ENCODE results near the gene SLC49A4. TPM values are rescaled to one million over a fixed set of nuclear protein-coding genes. Genes with fewer than 3 reads are reported as not detected.
A peak's percentile ranks its signal among the peaks of the same experiment; 100 is the strongest.

The SLC49A4 gene
- total RNA-seq, 2 experiments from 2014 or later, result 1.4 to 2.2 TPM

DNA sequence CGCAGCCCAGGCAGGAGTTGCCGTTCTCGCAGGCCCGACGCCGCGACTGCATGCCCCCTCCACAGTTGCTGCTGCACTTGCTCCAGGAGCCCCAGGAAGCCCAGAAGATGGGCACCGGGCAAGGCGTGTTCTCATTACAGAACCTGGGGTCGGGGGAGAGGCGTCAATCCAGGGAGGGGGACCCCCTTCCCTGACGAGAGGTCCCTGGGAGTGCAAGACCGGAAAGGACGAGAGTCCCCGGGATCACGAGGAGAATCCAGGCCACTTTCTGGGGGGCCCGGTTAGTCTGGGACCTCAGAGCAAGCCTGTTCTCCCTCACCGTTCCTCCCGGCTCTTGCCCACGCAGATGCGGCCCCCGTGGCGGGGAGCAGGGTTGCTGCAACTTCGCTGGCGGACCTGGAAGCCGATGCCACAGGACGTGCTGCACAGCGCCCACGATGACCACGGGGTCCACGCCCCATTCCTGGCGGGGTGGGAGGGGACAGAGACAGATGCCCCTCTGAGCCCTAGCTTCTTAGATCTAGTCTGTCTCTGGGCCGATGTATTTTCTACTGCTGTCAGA, 118.8 kb downstream of the SLC49A4 start:
- H3K36me3 Mint-ChIP-seq (ENCODE audit: low read depth), result no peaks in the 10 kb centered on the region
- CTCF ChIA-PET, result no interaction called here
- intact Hi-C loops (cut with DNase I, micrococcal nuclease), result no loop called here
- DNase-seq (no peak), ATAC-seq (no peak)
- POLR2A ChIA-PET, result no interaction called here
- no peak overlapping the region for H3K4me3 Mint-ChIP-seq
- H3K9me3 Mint-ChIP-seq (ENCODE audit: low read depth), result no peaks in the 10 kb centered on the region
- no peak overlapping the region for H3K27ac Mint-ChIP-seq
- H3K4me1 Mint-ChIP-seq, result peaks cover 8% of the 10 kb centered on the region
- H3K27me3 Mint-ChIP-seq, result peaks cover 6% of the 10 kb centered on the region

DNA sequence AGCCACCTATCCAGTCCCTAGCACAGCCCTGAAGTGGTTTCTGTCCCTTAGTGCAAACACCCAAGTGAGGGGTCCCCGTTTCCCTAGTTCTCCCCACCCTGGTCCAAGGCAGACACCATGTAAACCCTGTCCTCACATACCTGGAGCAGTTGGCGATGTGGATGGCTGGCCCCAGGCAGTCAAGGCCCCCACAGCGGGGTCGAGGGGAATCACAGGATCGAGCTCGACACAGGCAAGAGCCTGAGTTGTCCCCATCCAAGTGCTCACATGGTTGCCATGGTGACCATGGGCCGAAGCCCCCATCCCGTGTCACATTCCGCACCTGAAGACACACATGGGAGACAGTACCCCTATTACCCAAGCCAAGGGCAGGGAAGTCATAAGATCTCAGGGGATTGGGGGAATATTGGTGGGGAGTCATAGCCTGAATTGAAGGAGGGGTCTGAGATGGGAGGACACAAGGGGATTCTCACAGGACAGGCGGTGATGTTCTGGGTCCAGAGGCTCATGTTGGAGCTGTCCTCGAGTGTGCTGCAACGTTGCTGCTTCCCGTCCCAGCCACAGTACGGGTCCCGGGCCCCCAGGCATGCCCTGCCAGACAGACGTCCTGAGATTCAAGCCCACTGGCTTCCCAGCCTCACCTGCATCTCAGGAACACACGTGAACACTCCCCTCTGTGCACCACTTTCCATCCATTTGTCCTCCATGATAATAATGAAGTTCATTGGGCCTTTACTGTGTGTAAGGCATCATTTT, 120.6 kb downstream of the SLC49A4 start:
- no peak for ATAC-seq
- Mint-ChIP-seq H3K36me3 (ENCODE audit: low read depth) (no peaks in the 10 kb centered on the region), H3K27ac (no peak overlapping the region), H3K27me3 (peaks cover 10% of the 10 kb centered on the region), H3K4me1 (peaks cover 8% of the 10 kb centered on the region), H3K4me3 (no peak overlapping the region), H3K9me3 (ENCODE audit: low read depth) (no peaks in the 10 kb centered on the region)
- POLR2A ChIA-PET, result no interaction called here
- CTCF ChIA-PET, result interaction anchor here (0.5 to 2.0 kb wide), 3 partner anchors 14 to 101 kb away, joined by 4 to 6 read pairs (median 4); no protein-coding TSS in a partner anchor
- no peak for DNase-seq
- intact Hi-C loops (cut with DNase I, micrococcal nuclease), result no loop called here

DNA sequence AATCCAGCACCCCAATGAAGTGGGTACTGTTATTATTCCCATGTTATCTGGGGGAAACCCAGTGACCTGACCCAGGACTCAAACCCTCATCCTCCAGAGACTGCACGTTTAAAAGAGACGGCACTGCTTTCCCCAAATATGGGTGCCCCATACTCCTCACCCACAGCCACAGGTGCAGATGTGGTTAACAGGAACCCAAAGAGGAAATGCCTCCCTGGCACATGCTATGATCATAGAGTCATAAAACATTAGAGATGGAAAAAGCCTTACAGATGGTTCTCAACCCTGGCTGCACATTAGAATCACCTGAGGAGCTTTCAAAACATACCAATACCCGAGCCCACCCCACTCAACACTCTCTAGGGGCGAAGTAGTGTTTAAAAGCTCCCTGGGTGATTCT, 121.2 kb downstream of the SLC49A4 start:
- H3K4me3 Mint-ChIP-seq, result no peak overlapping the region
- H3K27me3 Mint-ChIP-seq, result peaks cover 12% of the 10 kb centered on the region
- peaks cover 8% of the 10 kb centered on the region for H3K4me1 Mint-ChIP-seq
- intact Hi-C loops (cut with DNase I, micrococcal nuclease), result no loop called here
- H3K27ac Mint-ChIP-seq, result no peak overlapping the region
- DNase-seq (no peak), ATAC-seq (peak; percentile 19)
- no peaks in the 10 kb centered on the region for H3K36me3 Mint-ChIP-seq (ENCODE audit: low read depth)
- ChIA-PET CTCF (interaction anchor here (0.5 to 2.0 kb wide), 5 partner anchors 15 to 161 kb away, joined by 3 to 6 read pairs (median 4); no protein-coding TSS in a partner anchor), POLR2A (no interaction called here)
- H3K9me3 Mint-ChIP-seq (ENCODE audit: low read depth), result no peaks in the 10 kb centered on the region

DNA sequence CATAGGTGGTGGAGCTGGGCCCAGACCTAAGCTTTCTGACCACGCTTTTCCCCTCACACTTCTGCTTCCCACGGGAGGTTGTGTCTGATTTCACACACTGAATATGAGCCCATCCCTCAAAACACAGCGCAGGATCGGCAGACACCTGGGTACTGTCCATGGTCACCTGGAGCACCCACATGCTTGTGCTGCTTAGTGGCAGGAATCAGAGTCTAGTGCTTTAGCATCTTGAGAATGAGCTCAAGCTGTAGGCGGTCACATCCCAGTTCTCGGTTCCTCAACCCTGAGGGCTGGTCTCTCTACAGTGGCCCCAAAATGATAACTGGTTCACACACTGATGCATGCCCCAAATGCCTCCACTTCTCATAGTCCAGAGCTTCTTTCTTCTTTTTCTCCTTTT, 121.7 kb downstream of the SLC49A4 start:
- H3K27me3 Mint-ChIP-seq, result peaks cover 17% of the 10 kb centered on the region
- DNase-seq (no peak), ATAC-seq (no peak)
- ChIA-PET POLR2A (interaction anchor here (0.5 kb wide), 1 partner anchor 1363 kb away, joined by 9 read pairs; no protein-coding TSS in a partner anchor), CTCF (interaction anchor here (0.8 to 2.0 kb wide), 5 partner anchors 15 to 161 kb away, joined by 3 to 6 read pairs (median 3); no protein-coding TSS in a partner anchor)
- intact Hi-C loops (cut with DNase I, micrococcal nuclease), result no loop called here
- H3K36me3 Mint-ChIP-seq (ENCODE audit: low read depth), result no peaks in the 10 kb centered on the region
- H3K4me3 Mint-ChIP-seq, result no peak overlapping the region
- H3K4me1 Mint-ChIP-seq, result peaks cover 9% of the 10 kb centered on the region
- H3K9me3 Mint-ChIP-seq (ENCODE audit: low read depth), result no peaks in the 10 kb centered on the region
- H3K27ac Mint-ChIP-seq, result no peak overlapping the region

DNA sequence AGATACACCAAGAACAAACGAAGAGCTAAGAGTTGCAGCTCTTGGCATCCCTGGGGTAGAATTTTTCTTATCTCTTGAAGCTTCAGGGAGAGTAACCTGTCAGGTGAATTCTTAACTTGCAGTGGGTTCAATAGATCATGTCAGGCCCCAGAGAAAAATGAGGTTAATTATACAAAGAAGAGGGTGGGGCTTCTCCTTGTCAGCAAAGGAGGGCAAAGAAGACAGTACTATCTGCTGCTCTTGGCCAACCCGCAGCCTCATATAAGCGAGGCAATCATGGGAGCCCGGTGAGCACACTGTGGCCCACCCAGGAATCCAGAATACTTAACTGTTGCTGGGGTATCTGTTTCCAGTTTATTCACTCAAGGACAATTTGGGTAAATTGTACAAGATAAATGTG, 122.5 kb downstream of the SLC49A4 start:
- Mint-ChIP-seq H3K4me1 (peaks cover 9% of the 10 kb centered on the region), H3K4me3 (no peak overlapping the region), H3K27me3 (peaks cover 15% of the 10 kb centered on the region), H3K9me3 (ENCODE audit: low read depth) (no peaks in the 10 kb centered on the region), H3K27ac (no peak overlapping the region), H3K36me3 (ENCODE audit: low read depth) (no peaks in the 10 kb centered on the region)
- intact Hi-C loops (cut with DNase I, micrococcal nuclease), result no loop called here
- ATAC-seq (no peak), DNase-seq (no peak)
- POLR2A ChIA-PET, result no interaction called here
- CTCF ChIA-PET, result interaction anchor here (0.8 to 2.0 kb wide), 2 partner anchors 23 to 112 kb away, joined by 3 to 6 read pairs; no protein-coding TSS in a partner anchor

DNA sequence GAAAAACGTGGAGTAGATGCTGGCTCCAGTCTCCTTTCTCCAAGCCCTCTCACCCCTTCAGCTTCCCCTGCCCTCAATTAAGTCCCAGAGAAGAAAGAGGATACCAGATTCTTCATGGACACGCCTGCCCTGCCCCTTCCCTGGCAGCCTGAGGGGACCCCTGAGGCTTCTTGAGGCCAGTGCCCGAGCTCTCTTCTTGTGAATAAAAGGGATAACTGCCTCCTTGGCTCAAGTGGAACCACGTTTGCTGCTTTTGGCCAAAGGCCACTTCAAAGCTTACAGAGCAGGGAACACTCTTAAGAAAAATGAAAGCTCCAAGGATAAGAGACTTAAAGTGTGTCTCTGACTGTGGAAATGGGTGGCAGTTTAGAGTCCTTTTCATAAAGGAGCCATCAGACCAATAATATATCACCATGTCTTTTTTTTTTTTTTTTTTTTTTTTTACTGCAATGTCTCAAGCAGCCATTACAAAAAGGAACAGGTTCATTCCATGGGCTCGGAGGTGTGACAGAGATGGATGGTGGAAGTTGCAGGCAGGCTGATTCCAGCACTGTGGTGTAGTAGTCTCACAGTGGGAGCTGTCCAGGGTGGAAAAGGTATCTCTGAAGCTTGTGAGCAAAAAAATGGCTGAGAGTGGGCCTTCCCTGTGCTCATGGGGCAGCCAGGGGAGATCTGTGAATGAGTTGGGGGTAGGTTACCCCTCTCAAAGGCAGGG, 123.9 kb downstream of the SLC49A4 start:
- peaks cover 9% of the 10 kb centered on the region for H3K4me1 Mint-ChIP-seq
- intact Hi-C loops (cut with DNase I, micrococcal nuclease), result no loop called here
- CTCF ChIA-PET, result no interaction called here

DNA sequence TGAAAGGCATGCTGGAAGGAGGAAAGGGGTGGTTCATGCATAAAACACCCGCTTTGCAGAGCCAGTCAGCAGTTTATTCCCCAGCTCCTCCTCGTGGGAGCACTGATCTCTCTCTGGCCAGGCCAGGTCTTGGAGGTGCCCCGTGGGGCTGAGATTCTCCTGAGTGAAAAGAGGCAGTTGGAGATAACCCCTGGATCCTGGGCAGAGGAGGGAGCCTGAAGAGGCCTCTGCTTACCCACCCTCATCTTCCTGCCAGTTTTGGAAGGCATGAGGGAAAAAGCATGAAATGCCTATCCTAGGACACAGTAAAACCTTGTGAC, 124.4 kb downstream of the SLC49A4 start:
- no peak overlapping the region for H3K27ac Mint-ChIP-seq
- peaks cover 9% of the 10 kb centered on the region for H3K4me1 Mint-ChIP-seq
- no peak for DNase-seq
- intact Hi-C loops (cut with DNase I, micrococcal nuclease), result no loop called here
- no peaks in the 10 kb centered on the region for H3K9me3 Mint-ChIP-seq (ENCODE audit: low read depth)
- H3K4me3 Mint-ChIP-seq, result no peak overlapping the region
- peaks cover 18% of the 10 kb centered on the region for H3K27me3 Mint-ChIP-seq
- POLR2A ChIA-PET, result no interaction called here
- ATAC-seq, result no peak
- CTCF ChIA-PET, result no interaction called here
- no peaks in the 10 kb centered on the region for H3K36me3 Mint-ChIP-seq (ENCODE audit: low read depth)

More for the DNA sequence above, 123.9 kb downstream of the SLC49A4 start:
- POLR2A ChIA-PET, result no interaction called here
- DNase-seq, result no peak
- Mint-ChIP-seq H3K27ac (no peak overlapping the region), H3K4me3 (no peak overlapping the region), H3K27me3 (peaks cover 18% of the 10 kb centered on the region), H3K36me3 (ENCODE audit: low read depth) (no peaks in the 10 kb centered on the region), H3K9me3 (ENCODE audit: low read depth) (no peaks in the 10 kb centered on the region)
- no peak for ATAC-seq

DNA sequence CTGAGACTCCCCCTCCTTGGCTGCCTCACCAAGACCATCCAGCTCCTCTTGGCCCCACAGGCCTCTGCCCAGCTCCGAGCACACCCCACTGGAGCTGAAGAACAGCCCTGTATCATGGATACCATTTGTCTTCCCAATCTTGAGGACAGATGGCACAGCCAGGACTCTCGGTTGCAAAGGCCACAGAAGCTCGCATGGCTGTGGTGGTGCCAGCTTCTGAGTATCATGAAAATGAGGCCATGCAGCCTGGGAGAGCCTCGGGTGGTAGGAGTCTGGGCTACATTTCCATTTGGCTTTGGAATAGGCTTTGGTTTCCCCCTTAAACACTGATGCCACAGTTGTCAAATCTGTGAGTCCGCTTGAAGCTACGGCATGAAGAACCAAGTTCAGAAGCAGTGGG, 126.1 kb downstream of the SLC49A4 start:
- peaks cover 18% of the 10 kb centered on the region for H3K27me3 Mint-ChIP-seq
- peaks cover 6% of the 10 kb centered on the region for H3K4me1 Mint-ChIP-seq
- H3K9me3 Mint-ChIP-seq (ENCODE audit: low read depth), result no peaks in the 10 kb centered on the region
- no peak overlapping the region for H3K4me3 Mint-ChIP-seq
- POLR2A ChIA-PET, result no interaction called here
- DNase-seq (no peak), ATAC-seq (no peak)
- no peaks in the 10 kb centered on the region for H3K36me3 Mint-ChIP-seq (ENCODE audit: low read depth)
- intact Hi-C loops (cut with DNase I, micrococcal nuclease), result no loop called here
- H3K27ac Mint-ChIP-seq, result no peak overlapping the region
- CTCF ChIA-PET, result interaction anchor here (0.6 to 1.1 kb wide), 4 partner anchors 22 to 721 kb away, joined by 3 to 5 read pairs (median 3); no protein-coding TSS in a partner anchor

DNA sequence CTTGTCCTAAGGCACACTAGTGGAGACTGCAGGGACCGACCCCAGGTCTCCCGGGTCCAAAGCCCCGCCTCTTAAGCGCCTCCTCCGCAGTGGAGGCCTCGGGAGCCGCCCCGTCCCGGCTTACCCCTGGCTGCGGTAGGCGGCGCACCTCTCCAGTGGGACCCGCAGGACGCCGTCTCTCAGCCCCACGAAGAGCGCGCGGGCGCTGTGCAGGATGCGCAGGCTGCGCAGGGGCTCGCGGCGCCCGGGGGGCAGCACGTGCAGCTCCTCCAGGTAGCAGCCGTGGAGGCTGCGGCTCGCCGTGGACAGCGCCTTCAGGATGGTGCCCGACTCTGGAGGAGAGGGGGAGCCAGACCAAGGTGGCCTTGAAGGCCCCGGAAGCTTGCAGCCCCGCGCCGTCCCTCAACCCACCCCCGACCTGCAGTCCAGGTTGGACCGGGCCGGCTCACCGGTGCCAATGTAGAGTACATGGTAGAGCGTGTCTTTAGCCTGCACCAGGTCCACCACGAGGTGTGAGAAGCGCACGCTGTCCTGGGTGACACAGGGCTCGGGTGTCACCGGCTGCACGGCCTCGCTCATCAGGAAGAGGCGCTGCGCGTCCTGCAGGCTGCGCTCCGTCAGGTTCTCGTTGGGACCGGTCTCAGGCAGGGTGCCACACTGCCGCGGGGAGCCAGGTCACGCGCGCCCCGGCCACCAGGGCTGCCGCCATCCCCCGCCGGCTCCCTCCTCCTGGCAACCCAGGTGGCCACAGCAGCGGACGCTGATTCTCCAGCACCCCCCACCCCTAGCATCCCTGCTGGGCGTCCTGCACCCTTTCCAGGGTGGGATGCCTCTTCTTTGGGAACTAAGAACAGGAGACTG, 127.2 kb downstream of the SLC49A4 start:
- H3K27me3 Mint-ChIP-seq, result peaks cover 18% of the 10 kb centered on the region

DNA sequence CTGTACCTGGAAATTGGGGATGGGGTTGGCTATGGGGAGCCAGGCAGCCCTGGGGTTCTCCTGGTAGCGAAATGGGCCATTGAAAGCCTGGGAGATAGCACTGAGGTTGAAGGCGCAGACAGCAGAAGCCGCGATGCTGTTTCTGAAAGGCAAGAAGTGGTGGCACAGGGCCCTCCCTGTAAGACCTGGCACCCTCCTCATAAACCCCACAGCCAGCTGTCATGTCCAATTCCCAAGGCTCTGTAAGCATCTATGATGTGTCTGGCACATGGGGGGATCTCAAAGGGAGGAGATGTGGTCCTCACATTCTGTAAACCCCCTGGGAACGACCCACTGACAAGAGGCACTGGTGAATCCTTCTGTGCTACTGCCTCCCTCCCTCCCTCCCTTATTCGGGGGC, 128.7 kb downstream of the SLC49A4 start:
- Mint-ChIP-seq H3K4me3 (no peak overlapping the region), H3K36me3 (ENCODE audit: low read depth) (no peaks in the 10 kb centered on the region), H3K9me3 (ENCODE audit: low read depth) (no peaks in the 10 kb centered on the region), H3K27me3 (peaks cover 18% of the 10 kb centered on the region), H3K27ac (no peak overlapping the region), H3K4me1 (peaks cover 1% of the 10 kb centered on the region)
- ChIA-PET CTCF (no interaction called here), POLR2A (no interaction called here)
- ATAC-seq, result no peak
- no peak for DNase-seq
- intact Hi-C loops (cut with DNase I, micrococcal nuclease), result no loop called here

More for the DNA sequence above, 127.2 kb downstream of the SLC49A4 start:
- intact Hi-C loops (cut with DNase I, micrococcal nuclease), result no loop called here
- ATAC-seq (peak; percentile 91), DNase-seq (peak; percentile 68)
- Mint-ChIP-seq H3K4me1 (peaks cover 1% of the 10 kb centered on the region), H3K9me3 (ENCODE audit: low read depth) (no peaks in the 10 kb centered on the region), H3K4me3 (no peak overlapping the region), H3K36me3 (ENCODE audit: low read depth) (no peaks in the 10 kb centered on the region), H3K27ac (no peak overlapping the region)
- POLR2A ChIA-PET, result no interaction called here
- CTCF ChIA-PET, result interaction anchor here (0.6 to 0.7 kb wide), 2 partner anchors 385 to 695 kb away, joined by 3 read pairs; no protein-coding TSS in a partner anchor

DNA sequence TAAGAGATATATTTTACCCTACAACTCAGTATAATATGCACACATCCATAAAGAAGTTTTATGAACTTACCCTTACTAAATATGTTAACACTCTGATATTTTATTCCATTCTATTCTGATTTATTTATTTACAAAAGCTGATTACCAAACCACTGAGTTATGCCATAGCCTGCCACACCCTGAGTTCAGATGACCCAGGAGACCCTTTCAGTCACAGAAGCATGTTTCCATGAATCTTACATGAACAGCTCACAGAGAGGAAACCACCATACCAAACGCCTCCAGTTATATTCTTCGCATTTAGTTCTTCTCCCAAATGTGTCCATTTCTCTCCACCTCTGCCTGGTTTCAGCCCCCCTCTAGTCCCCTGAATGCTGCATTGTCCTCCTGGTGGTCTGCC, 129.2 kb downstream of the SLC49A4 start:
- CTCF ChIA-PET, result interaction anchor here (0.6 to 1.1 kb wide), 2 partner anchors 18 to 252 kb away, joined by 3 to 4 read pairs; no protein-coding TSS in a partner anchor

More for the DNA sequence above, 129.2 kb downstream of the SLC49A4 start:
- Mint-ChIP-seq H3K9me3 (ENCODE audit: low read depth) (no peaks in the 10 kb centered on the region), H3K4me3 (no peak overlapping the region), H3K4me1 (peaks cover 1% of the 10 kb centered on the region), H3K27ac (no peak overlapping the region), H3K36me3 (ENCODE audit: low read depth) (no peaks in the 10 kb centered on the region), H3K27me3 (peaks cover 18% of the 10 kb centered on the region)
- intact Hi-C loops (cut with DNase I, micrococcal nuclease), result no loop called here
- no peak for ATAC-seq
- POLR2A ChIA-PET, result no interaction called here
- DNase-seq, result no peak
